Central memory CD8-positive, alpha-beta T cell (primary cell): ENCODE data around the gene MED12.

Experiments used
- ATAC-seq: fragments of 150-1000 bp; cut with Tn5 transposase; replicated peaks from 2 replicates; pipeline ENCODE4 v1.10.0; 2022; ENCODE audit warnings: mild to moderate bottlenecking, moderate FRiP score, moderate number of reproducible peaks; ENCODE audit not compliant: poor library complexity, severe bottlenecking; ENCODE audit errors: extremely low read depth
- DNase-seq, 2 donors: peaks; one replicate each; pipeline ENCODE4 v3.0.0; 2021; ENCODE audit warnings: low spot score in 2 of 2
- H3K27ac Mint-ChIP-seq: one replicate; pipeline ENCODE4 v1.8.0; 2022; ENCODE audit warnings: low read depth, mild to moderate bottlenecking, moderate library complexity, mixed read lengths
- H3K27me3 Mint-ChIP-seq: one replicate; pipeline ENCODE4 v1.8.0; 2022; ENCODE audit warnings: mixed read lengths
- H3K36me3 Mint-ChIP-seq: one replicate; pipeline ENCODE4 v1.8.0; 2022; ENCODE audit warnings: mild to moderate bottlenecking, moderate library complexity, mixed read lengths; ENCODE audit not compliant: insufficient read depth
- H3K4me1 Mint-ChIP-seq: one replicate; pipeline ENCODE4 v1.8.0; 2022; ENCODE audit warnings: mixed read lengths
- H3K4me3 Mint-ChIP-seq: one replicate; pipeline ENCODE4 v1.8.0; 2022; ENCODE audit warnings: mild to moderate bottlenecking, moderate library complexity, mixed read lengths
- H3K9me3 Mint-ChIP-seq: one replicate; pipeline ENCODE4 v1.8.0; 2022; ENCODE audit warnings: mixed read lengths

MED12 gene

DNA sequence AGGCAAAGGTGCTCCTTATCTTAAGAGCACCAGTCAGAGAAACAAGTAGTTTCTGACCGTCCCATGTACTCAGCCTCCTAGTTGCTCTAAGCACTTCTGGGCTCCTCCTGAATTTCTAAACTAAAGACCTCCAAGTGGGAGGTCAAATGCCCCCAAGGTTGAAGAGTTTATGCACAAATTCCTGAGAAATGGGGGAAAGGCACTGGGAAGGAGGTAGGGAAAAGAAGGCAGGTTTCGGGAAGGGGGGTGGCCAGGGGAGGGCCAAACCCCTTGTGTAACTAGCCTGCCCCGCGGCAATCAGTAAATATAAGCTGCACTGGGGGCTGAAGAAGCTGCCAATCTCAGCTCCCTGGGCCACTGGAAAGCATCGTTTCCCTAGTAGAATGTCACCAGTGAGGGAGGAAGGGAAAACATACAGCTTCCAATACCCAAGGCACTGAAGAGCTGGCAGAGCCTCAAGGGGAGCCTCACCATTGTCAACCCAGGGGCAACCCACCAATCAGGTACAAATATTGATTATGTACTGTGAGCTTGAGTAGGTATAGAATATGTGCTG, 19.4 kb upstream of the MED12 start:
- DNase-seq (no peak), ATAC-seq (no peak)
- Mint-ChIP-seq H3K9me3 (no peaks in the 10 kb centered on the region), H3K36me3 (peaks cover 13% of the 10 kb centered on the region), H3K27me3 (no peaks in the 10 kb centered on the region), H3K4me1 (peaks cover 67% of the 10 kb centered on the region), H3K4me3 (no peak overlapping the region), H3K27ac (no peak overlapping the region)

DNA sequence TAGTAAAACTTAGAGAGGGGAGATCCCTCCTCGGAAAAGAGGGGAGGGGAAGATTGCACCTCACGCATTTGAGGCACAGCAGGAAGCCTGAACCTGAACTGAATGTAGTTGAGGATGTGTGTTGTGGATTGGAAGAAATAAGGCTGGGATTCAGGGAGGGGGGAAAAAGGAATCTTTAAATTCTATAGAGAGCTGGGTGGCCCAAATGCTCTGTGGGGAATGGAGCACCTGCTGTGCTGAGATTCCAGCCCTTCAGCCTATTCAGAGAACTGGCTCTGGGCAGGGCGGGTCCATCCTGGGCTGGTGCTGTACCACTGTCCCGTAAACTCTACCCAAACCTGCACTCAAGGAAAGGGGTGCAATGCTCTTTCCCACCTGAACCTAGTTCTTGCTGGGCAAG, 18.7 kb upstream of the MED12 start:
- DNase-seq, result no peak
- no peaks in the 10 kb centered on the region for H3K9me3 Mint-ChIP-seq

DNA sequence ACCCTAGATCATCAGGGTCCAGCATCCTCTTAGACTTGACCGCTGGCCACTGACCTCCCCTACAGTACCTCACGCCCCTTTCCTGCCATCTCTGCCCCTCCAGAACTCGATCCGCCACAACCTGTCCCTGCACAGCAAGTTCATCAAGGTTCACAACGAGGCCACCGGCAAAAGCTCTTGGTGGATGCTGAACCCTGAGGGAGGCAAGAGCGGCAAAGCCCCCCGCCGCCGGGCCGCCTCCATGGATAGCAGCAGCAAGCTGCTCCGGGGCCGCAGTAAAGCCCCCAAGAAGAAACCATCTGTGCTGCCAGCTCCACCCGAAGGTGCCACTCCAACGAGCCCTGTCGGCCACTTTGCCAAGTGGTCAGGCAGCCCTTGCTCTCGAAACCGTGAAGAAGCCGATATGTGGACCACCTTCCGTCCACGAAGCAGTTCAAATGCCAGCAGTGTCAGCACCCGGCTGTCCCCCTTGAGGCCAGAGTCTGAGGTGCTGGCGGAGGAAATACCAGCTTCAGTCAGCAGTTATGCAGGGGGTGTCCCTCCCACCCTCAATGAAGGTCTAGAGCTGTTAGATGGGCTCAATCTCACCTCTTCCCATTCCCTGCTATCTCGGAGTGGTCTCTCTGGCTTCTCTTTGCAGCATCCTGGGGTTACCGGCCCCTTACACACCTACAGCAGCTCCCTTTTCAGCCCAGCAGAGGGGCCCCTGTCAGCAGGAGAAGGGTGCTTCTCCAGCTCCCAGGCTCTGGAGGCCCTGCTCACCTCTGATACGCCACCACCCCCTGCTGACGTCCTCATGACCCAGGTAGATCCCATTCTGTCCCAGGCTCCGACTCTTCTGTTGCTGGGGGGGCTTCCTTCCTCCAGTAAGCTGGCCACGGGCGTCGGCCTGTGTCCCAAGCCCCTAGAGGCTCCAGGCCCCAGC, 17.6 kb upstream of the MED12 start:
- DNase-seq, result no peak
- Mint-ChIP-seq H3K36me3 (peaks cover 14% of the 10 kb centered on the region), H3K27me3 (no peaks in the 10 kb centered on the region), H3K4me3 (peak overlapping the region; percentile 3), H3K9me3 (no peaks in the 10 kb centered on the region), H3K27ac (peak overlapping the region; percentile 57), H3K4me1 (peaks cover 70% of the 10 kb centered on the region)
- ATAC-seq, result no peak

More for the DNA sequence above, 18.7 kb upstream of the MED12 start:
- Mint-ChIP-seq H3K27me3 (no peaks in the 10 kb centered on the region), H3K4me1 (peaks cover 74% of the 10 kb centered on the region), H3K36me3 (peaks cover 13% of the 10 kb centered on the region), H3K27ac (no peak overlapping the region), H3K4me3 (no peak overlapping the region)
- ATAC-seq, result no peak

DNA sequence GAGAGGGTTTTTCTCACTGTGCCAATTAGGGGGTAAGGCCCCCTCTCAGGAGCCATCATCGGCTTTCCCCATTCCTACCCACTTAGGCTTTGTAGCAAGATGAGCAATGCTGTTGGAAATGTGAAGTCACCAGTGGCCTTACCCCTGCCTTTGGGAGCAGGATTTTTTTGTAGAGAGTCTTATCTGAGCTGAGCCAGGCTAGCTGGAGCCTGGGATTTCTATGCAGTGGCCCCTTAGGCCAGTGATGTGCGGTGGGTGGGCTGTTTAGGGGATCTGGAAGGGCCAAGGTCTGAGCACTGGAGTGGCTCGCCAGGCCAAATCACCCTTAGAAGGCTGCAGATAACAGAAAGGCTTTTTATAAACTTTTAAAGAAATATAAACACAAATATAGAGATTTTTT, 16.1 kb upstream of the MED12 start:
- no peaks in the 10 kb centered on the region for H3K27me3 Mint-ChIP-seq
- peak overlapping the region; percentile 78 for H3K4me3 Mint-ChIP-seq
- H3K27ac Mint-ChIP-seq, result peak overlapping the region; percentile 82
- peaks cover 72% of the 10 kb centered on the region for H3K4me1 Mint-ChIP-seq
- DNase-seq (no peak), ATAC-seq (no peak)
- peaks cover 19% of the 10 kb centered on the region for H3K36me3 Mint-ChIP-seq
- H3K9me3 Mint-ChIP-seq, result no peaks in the 10 kb centered on the region

DNA sequence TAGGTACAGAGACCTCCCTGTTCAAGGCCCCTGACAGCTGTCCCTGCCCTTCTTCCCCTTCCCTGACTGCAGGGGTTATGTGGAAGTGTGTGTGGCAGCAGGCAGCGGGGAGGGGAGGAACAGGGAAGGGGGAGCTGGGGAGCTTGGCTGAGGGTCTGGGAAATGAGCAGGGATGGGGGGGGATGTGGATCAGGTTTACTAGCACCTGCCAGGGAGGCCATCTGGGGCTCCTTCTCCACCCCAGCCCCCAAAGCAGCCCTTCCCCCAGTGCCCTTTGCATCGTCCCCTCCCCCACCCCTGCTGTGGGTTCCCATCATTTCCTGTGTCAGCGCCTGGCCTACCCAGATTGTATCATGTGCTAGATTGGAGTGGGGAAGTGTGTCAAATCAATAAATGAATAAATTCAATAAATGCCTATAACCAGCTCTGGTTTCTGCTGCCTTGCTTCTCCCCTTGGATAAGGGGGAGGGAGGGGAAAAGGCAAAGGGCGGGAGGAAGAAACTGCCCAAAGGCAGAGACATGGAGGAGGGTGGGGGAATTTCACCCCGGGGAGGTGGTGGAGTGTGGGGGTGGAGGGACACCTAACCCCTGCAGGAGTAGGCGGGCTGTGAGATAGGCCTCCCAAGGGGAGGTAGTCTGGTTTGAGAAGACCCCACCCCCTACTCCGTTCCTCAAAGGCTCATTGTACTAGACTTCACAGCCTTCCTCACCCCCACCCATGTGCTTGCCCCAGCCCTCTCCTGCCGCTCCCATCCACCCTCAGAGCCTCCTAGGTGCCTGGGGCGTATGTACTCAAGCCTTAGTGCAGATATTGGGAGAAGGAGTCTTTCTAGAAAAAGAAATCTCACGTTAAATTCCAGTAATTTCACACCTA, 15.0 kb upstream of the MED12 start:
- DNase-seq (peak in 1 of 2 donors; percentile 50), ATAC-seq (peak; percentile 63)
- no peaks in the 10 kb centered on the region for H3K9me3 Mint-ChIP-seq
- H3K4me3 Mint-ChIP-seq, result peak overlapping the region; percentile 78
- peaks cover 78% of the 10 kb centered on the region for H3K4me1 Mint-ChIP-seq
- peak overlapping the region; percentile 82 for H3K27ac Mint-ChIP-seq
- H3K36me3 Mint-ChIP-seq, result peaks cover 28% of the 10 kb centered on the region
- no peaks in the 10 kb centered on the region for H3K27me3 Mint-ChIP-seq

DNA sequence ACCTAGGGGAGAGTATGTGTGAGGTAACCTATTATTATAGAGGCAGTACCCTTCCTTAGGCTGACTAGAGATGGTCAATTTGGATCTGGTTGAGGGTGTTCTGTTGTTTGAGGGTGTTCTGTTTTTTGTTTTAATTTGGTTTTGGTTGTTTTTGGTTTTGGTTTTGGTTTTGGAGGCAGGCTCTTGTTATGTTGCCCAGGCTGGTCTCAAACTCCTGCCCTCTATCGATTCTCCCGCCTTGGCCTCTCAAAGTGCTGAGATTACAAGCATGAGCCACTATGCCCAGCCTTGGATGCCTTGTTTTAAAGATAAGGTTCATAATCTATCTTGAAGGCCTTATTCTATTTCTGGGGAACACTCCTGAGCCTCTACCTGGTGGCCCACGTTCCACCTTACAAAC, 12.8 kb upstream of the MED12 start:
- DNase-seq (no peak), ATAC-seq (no peak)
- peak overlapping the region; percentile 99 for H3K4me3 Mint-ChIP-seq
- peaks cover 77% of the 10 kb centered on the region for H3K4me1 Mint-ChIP-seq
- peak overlapping the region; percentile 91 for H3K27ac Mint-ChIP-seq
- H3K9me3 Mint-ChIP-seq, result no peaks in the 10 kb centered on the region
- peaks cover 44% of the 10 kb centered on the region for H3K36me3 Mint-ChIP-seq
- no peaks in the 10 kb centered on the region for H3K27me3 Mint-ChIP-seq

DNA sequence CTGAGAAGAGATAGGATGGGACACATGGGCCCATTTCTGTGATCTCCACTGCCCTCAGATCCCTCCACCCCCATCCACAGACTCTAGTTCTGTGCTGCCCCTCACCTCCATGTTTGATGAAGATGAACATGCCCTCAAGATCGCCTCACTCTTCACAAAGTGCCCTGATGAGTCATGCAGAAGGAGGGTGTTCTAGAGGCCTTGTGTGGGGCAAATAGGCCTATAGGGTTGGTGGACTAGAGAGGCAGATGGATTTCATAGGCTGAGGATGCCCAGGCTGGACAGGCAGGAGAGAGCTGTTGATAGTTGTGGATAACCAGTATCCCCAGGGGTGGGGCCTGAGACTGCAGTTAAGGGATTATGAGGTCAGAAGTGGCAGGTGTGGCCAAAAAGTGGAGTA, 12.0 kb upstream of the MED12 start, which contains the start of gene CXorf65:
CXorf65 (minus strand) TSS at position 314 of the 400 bp plus-strand sequence; CDS start at position 130, 184 bp downstream.
- Mint-ChIP-seq H3K9me3 (no peaks in the 10 kb centered on the region), H3K27me3 (no peaks in the 10 kb centered on the region), H3K36me3 (peaks cover 49% of the 10 kb centered on the region), H3K4me1 (peaks cover 76% of the 10 kb centered on the region), H3K4me3 (peak within 1 kb of the TSS; percentile 99), H3K27ac (peak within 1 kb of the TSS; percentile 91)
- ATAC-seq (no peak), DNase-seq (no peak)

DNA sequence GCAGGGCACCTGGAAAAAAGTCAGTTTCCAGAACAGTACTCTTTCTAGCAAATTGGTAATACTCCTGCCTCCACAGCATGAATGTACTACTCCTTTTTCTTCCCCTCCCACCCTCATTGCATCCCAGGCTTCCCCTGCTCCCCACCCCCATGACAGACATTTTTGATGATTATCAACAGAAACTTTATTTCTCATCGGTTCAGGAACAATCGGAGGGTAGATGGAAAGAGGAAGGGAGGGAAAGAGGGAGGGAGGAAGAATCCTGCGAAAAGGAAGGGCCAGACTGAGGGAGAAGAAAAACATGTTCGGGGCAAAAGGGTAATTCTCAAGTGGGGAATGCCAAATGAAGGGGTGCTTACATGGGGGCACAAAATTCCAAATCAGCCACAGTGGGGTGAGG, 11.2 kb upstream of the MED12 start:
- H3K27ac Mint-ChIP-seq, result peak overlapping the region; percentile 91
- peaks cover 58% of the 10 kb centered on the region for H3K36me3 Mint-ChIP-seq
- no peak for ATAC-seq
- DNase-seq, result no peak
- H3K27me3 Mint-ChIP-seq, result no peaks in the 10 kb centered on the region
- no peaks in the 10 kb centered on the region for H3K9me3 Mint-ChIP-seq
- H3K4me3 Mint-ChIP-seq, result peak overlapping the region; percentile 99
- peaks cover 78% of the 10 kb centered on the region for H3K4me1 Mint-ChIP-seq

DNA sequence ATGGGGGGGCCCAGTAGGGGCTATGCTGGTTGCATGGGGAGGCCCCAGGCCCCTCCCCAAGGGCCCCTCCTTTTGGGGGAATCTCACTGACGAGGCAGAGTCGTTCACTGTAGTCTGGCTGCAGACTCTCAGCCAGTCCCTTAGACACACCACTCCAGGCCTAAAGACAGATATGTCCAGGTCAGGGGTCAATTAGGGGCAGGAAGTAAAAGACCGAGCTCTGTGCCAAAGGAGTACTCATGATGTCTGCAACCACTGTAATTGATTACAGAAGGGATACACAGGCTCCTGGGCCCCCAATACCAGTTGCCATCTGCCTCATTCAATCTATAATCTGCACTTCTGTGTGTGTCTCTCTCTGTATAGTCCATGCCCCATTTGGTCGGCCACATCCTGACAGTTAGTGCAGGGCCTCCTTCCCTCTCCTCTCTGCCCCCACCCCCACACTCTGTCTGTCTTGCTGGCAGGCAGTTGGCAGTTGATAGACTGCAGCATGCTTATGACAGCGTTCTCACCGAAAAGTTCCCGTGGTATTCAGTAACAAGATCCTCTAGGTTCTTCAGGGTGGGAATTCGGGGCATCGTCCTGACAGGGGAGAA, 10.5 kb upstream of the MED12 start:
- Mint-ChIP-seq H3K27ac (peak overlapping the region; percentile 99), H3K4me1 (peaks cover 78% of the 10 kb centered on the region), H3K27me3 (no peaks in the 10 kb centered on the region), H3K9me3 (no peaks in the 10 kb centered on the region), H3K36me3 (peaks cover 58% of the 10 kb centered on the region), H3K4me3 (peak overlapping the region; percentile 99)
- no peak for ATAC-seq
- DNase-seq, result no peak

DNA sequence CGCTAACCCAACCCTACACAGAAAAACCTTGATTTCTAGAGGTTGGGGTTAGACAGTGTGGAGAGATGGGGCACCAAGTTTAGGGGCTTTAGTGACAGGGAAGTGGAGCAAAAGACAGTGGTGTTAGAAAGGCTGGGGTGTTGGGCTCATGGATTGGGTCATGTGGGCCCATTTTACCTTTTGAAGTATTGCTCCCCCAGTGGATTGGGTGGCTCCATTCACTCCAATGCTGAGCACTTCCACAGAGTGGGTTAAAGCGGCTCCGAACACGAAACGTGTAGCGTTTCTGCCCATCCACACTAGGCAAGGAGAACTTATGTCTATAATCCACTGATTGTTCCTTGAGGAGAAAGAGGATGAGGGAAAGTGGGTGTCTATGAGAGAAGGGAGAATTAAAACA, 9.3 kb upstream of the MED12 start:
- Mint-ChIP-seq H3K9me3 (no peaks in the 10 kb centered on the region), H3K27ac (peak overlapping the region; percentile 99), H3K27me3 (no peaks in the 10 kb centered on the region), H3K4me1 (peaks cover 66% of the 10 kb centered on the region), H3K4me3 (peak overlapping the region; percentile 99), H3K36me3 (peaks cover 57% of the 10 kb centered on the region)
- DNase-seq (no peak), ATAC-seq (no peak)

DNA sequence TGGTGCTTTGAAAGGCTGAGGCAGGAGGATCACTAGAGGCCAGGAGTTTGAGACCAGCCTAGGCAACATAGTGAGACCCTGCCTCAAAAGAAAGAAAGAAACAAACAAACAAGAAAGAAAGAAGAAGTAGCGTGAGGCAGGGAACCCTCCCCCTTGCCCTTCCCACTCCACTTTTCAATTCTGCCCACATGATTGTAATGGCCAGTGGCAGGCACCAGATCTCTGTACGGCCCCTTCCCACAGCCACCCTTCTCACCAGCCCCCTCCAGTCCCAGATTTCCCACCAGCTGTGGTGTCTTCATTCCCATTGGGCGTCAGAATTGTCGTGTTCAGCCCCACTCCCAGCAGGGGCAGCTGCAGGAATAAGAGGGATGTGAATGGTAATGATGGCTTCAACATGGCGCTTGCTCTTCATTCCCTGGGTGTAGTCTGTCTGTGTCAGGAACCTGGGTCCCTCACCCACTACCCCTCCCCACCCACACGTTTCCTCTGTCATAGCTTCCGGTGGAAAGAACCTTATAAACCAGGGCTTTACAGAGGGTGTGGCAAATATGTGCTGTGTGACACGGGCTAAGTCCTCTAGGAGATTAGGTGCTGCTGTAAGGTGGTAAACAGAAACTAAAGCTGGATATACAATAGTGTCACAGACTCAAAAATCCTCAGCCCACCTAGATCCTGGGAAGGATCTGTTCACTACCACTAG, 7.1 kb upstream of the MED12 start, which contains the start of gene IL2RG:
IL2RG (minus strand) TSS at position 437 of the 703 bp plus-strand sequence; CDS start at position 399, 38 bp downstream.
- peak in 1 of 2 donors; percentile 80 for DNase-seq
- peak; percentile 92 for ATAC-seq
- peak within 1 kb of the TSS; percentile 99 for H3K4me3 Mint-ChIP-seq

More for the DNA sequence above, 7.1 kb upstream of the MED12 start, which contains the start of gene IL2RG:
- Mint-ChIP-seq H3K9me3 (no peaks in the 10 kb centered on the region), H3K36me3 (peaks cover 51% of the 10 kb centered on the region), H3K4me1 (peaks cover 53% of the 10 kb centered on the region), H3K27me3 (no peaks in the 10 kb centered on the region), H3K27ac (peak within 1 kb of the TSS; percentile 99)
